RWPE2 (cell line): ENCODE measurements around the gene ZBTB20.

Experiments used
- ATAC-seq: fragments of 200-7000 bp; cut with Tn5 transposase; 3 replicates; pipeline ENCODE4 v1.9.1; 2021; ENCODE audit warnings: low read depth
- DNase-seq: peaks from one replicate; pipeline ENCODE4 v3.0.0-alpha.2; 2020; ENCODE audit warnings: low spot score
- H3K27ac ChIP-seq: fragments of 450-650 bp; 2 replicates; pipeline ENCODE4 v1.5.1; 2017; ENCODE audit warnings: mild to moderate bottlenecking; ENCODE audit not compliant: poor library complexity, severe bottlenecking
- H3K27me3 ChIP-seq: fragments of 250-450 bp; sonication (Bioruptor Pico); 2 replicates; pipeline ENCODE4 v1.5.1; 2021; ENCODE audit warnings: mild to moderate bottlenecking, moderate library complexity; ENCODE audit not compliant: insufficient read depth, poor library complexity, severe bottlenecking
- H3K36me3 ChIP-seq: fragments of 250-450 bp; sonication (Bioruptor Pico); 2 replicates; pipeline ENCODE4 v1.5.1; 2020; ENCODE audit warnings: low read depth, mild to moderate bottlenecking, moderate library complexity
- H3K4me1 ChIP-seq: fragments of 250-450 bp; sonication (Bioruptor Pico); 2 replicates; pipeline ENCODE4 v1.5.1; 2021; ENCODE audit warnings: mild to moderate bottlenecking, moderate library complexity; ENCODE audit not compliant: insufficient read depth, poor library complexity, severe bottlenecking
- H3K4me3 ChIP-seq: fragments of 250-450 bp; sonication (Bioruptor Pico); 2 replicates; pipeline ENCODE4 v1.5.1; 2021; ENCODE audit warnings: mild to moderate bottlenecking, moderate library complexity; ENCODE audit not compliant: severe bottlenecking
- H3K9me3 ChIP-seq: fragments of 250-450 bp; sonication (Bioruptor Pico); 2 replicates; pipeline ENCODE4 v1.5.1; 2021; ENCODE audit warnings: mild to moderate bottlenecking, moderate library complexity; ENCODE audit not compliant: severe bottlenecking
- CTCF ChIP-seq: fragments of 450-650 bp; IDR thresholded peaks from one replicate; pipeline ENCODE4 v1.5.1; 2017; ENCODE audit warnings: mild to moderate bottlenecking, moderate library complexity; ENCODE audit not compliant: poor library complexity, severe bottlenecking

The ZBTB20 gene

GRCh38 chr3:114427285-114428043 is 719.6 kb downstream of the ZBTB20 start:
- H3K27ac ChIP-seq = no peak overlapping the region
- no peak for DNase-seq
- TF ChIP-seq CTCF = no peak
- no peaks in the 10 kb centered on the region for H3K4me1 ChIP-seq
- H3K27me3 ChIP-seq = no peaks in the 10 kb centered on the region
- no peak overlapping the region for H3K4me3 ChIP-seq
- ATAC-seq = no peak
- H3K36me3 ChIP-seq = no peaks in the 10 kb centered on the region
- H3K9me3 ChIP-seq = no peaks in the 10 kb centered on the region

- no peak overlapping the region for H3K27ac ChIP-seq
- no peaks in the 10 kb centered on the region for H3K9me3 ChIP-seq
- no peak for DNase-seq
- ATAC-seq = no peak
- no peaks in the 10 kb centered on the region for H3K4me1 ChIP-seq
- H3K27me3 ChIP-seq = no peaks in the 10 kb centered on the region
- no peak overlapping the region for H3K4me3 ChIP-seq
- H3K36me3 ChIP-seq = no peaks in the 10 kb centered on the region
- no peak for TF ChIP-seq CTCF
Observed at GRCh38 chr3:114424337-114424736, 722.8 kb downstream of the ZBTB20 start.

- Histone ChIP-seq H3K4me3 (no peak overlapping the region), H3K4me1 (no peaks in the 10 kb centered on the region), H3K27ac (no peak overlapping the region), H3K36me3 (no peaks in the 10 kb centered on the region), H3K9me3 (no peaks in the 10 kb centered on the region), H3K27me3 (no peaks in the 10 kb centered on the region)
- no peak for ATAC-seq
- TF ChIP-seq CTCF = no peak
- no peak for DNase-seq
Observed at GRCh38 chr3:114421204-114421603, 725.9 kb downstream of the ZBTB20 start.

GRCh38 chr3:114420072-114420471 is 727.0 kb downstream of the ZBTB20 start:
- no peak overlapping the region for H3K4me3 ChIP-seq
- no peaks in the 10 kb centered on the region for H3K9me3 ChIP-seq
- no peaks in the 10 kb centered on the region for H3K4me1 ChIP-seq
- no peak for TF ChIP-seq CTCF
- no peaks in the 10 kb centered on the region for H3K36me3 ChIP-seq
- no peak for ATAC-seq
- no peaks in the 10 kb centered on the region for H3K27me3 ChIP-seq
- H3K27ac ChIP-seq = no peak overlapping the region
- DNase-seq = no peak
